Loucy (cell line): Measurements from ENCODE around the gene MYOM3.

Source experiments
- H2AFZ ChIP-seq: fragments of 200-600 bp; sonication (generic); 2 replicates; pipeline ENCODE4 v1.6.0; 2016; ENCODE audit warnings: antibody characterized with exemption, mild to moderate bottlenecking, low read length, moderate library complexity
- H3F3A ChIP-seq: fragments of 200-600 bp; 2 replicates; pipeline ENCODE4 v1.6.0; 2016; ENCODE audit warnings: antibody characterized with exemption, low read depth, mild to moderate bottlenecking
- H3K27me3 ChIP-seq: fragments of 200-600 bp; sonication (generic); 2 replicates; pipeline ENCODE4 v1.6.1; 2014; ENCODE audit warnings: low read length, mild to moderate bottlenecking; ENCODE audit not compliant: insufficient read depth, poor library complexity, severe bottlenecking
- H3K36me3 ChIP-seq: fragments of 200-600 bp; sonication (generic); 2 replicates; pipeline ENCODE4 v1.6.1; 2016; ENCODE audit warnings: low read length; ENCODE audit not compliant: insufficient read depth
- H3K4me1 ChIP-seq: fragments of 200-600 bp; sonication (generic); 2 replicates; pipeline ENCODE4 v1.5.1; 2014; ENCODE audit warnings: low read length, mild to moderate bottlenecking; ENCODE audit not compliant: insufficient read depth, poor library complexity, severe bottlenecking
- H3K4me2 ChIP-seq: fragments of 200-600 bp; sonication (generic); 2 replicates; pipeline ENCODE4 v1.6.0; 2014; ENCODE audit warnings: antibody characterized with exemption, low read length, low read depth, mild to moderate bottlenecking; ENCODE audit not compliant: poor library complexity, severe bottlenecking
- H3K4me3 ChIP-seq: fragments of 200-600 bp; sonication (generic); 2 replicates; pipeline ENCODE4 v1.5.1; 2014; ENCODE audit warnings: low read length, mild to moderate bottlenecking, mixed read lengths; ENCODE audit not compliant: poor library complexity, severe bottlenecking
- H3K79me2 ChIP-seq: fragments of 200-600 bp; sonication (generic); 2 replicates; pipeline ENCODE4 v1.6.1; 2014; ENCODE audit warnings: low read length; ENCODE audit not compliant: insufficient read depth
- H3K9ac ChIP-seq: fragments of 200-600 bp; sonication (generic); 2 replicates; pipeline ENCODE4 v1.6.0; 2014; ENCODE audit warnings: mild to moderate bottlenecking, low read depth, low read length, moderate library complexity; ENCODE audit not compliant: poor library complexity, severe bottlenecking
- H3K9me2 ChIP-seq: fragments of 200-600 bp; sonication (generic); replicated peaks from 2 replicates; pipeline ENCODE4 v1.6.1; 2016; ENCODE audit warnings: low read depth, low read length, mixed read lengths
- H3K9me3 ChIP-seq: fragments of 200-600 bp; sonication (generic); 2 replicates; pipeline ENCODE4 v1.6.1; 2014; ENCODE audit warnings: mild to moderate bottlenecking, antibody characterized with exemption, low read length, low read depth; ENCODE audit not compliant: insufficient read depth
- H4K20me1 ChIP-seq: fragments of 200-600 bp; sonication (generic); 2 replicates; pipeline ENCODE4 v1.6.0; 2014; ENCODE audit warnings: antibody characterized with exemption, low read length, mild to moderate bottlenecking; ENCODE audit not compliant: insufficient read depth, poor library complexity, severe bottlenecking
- CTCF ChIP-seq: fragments of 200-600 bp; sonication (generic); conservative IDR thresholded peaks from 2 replicates; pipeline ENCODE4 v1.5.1; 2014; ENCODE audit warnings: mild to moderate bottlenecking, antibody characterized with exemption, low read length
- EZH2phosphoT487 ChIP-seq: fragments of 200-600 bp; IDR thresholded peaks from 2 replicates; pipeline ENCODE4 v1.6.1; 2018; ENCODE audit warnings: antibody characterized with exemption, mild to moderate bottlenecking, moderate library complexity, borderline replicate concordance

The MYOM3 gene

GRCh38 chr1:24058671-24059455 is 53.1 kb downstream of the MYOM3 start:
- no peak for TF ChIP-seq CTCF
- no peak for TF ChIP-seq EZH2phosphoT487
- Histone ChIP-seq H3K9me3 (no peaks in the 10 kb centered on the region), H3K9me2 (no peaks in the 10 kb centered on the region), H3K4me3 (no peak overlapping the region), H4K20me1 (no peaks in the 10 kb centered on the region), H3K9ac (no peak overlapping the region), H3K36me3 (no peaks in the 10 kb centered on the region), H3F3A (no peaks in the 10 kb centered on the region), H3K79me2 (no peaks in the 10 kb centered on the region), H2AFZ (no peak overlapping the region), H3K4me1 (no peaks in the 10 kb centered on the region), H3K4me2 (no peak overlapping the region), H3K27me3 (no peaks in the 10 kb centered on the region)

GRCh38 chr1:24057171-24057570 is 54.8 kb downstream of the MYOM3 start:
- Histone ChIP-seq H3K9me2 (no peaks in the 10 kb centered on the region), H2AFZ (no peak overlapping the region)
- TF ChIP-seq EZH2phosphoT487 (no peak), CTCF (no peak)

GRCh38 chr1:24055681-24056080 is 56.3 kb downstream of the MYOM3 start:
- Histone ChIP-seq H3K4me1 (no peaks in the 10 kb centered on the region), H4K20me1 (no peaks in the 10 kb centered on the region), H3K9me3 (no peaks in the 10 kb centered on the region), H3K27me3 (no peaks in the 10 kb centered on the region), H3K79me2 (no peaks in the 10 kb centered on the region), H3K4me2 (no peak overlapping the region), H3K9me2 (no peaks in the 10 kb centered on the region), H2AFZ (no peak overlapping the region), H3K36me3 (no peaks in the 10 kb centered on the region), H3F3A (no peaks in the 10 kb centered on the region), H3K4me3 (no peak overlapping the region), H3K9ac (no peak overlapping the region)
- TF ChIP-seq CTCF: no peak
- no peak for TF ChIP-seq EZH2phosphoT487

More at GRCh38 chr1:24057171-24057570, 54.8 kb downstream of the MYOM3 start:
- no peak overlapping the region for H3K9ac ChIP-seq
- H3K79me2 ChIP-seq: no peaks in the 10 kb centered on the region
- no peaks in the 10 kb centered on the region for H4K20me1 ChIP-seq
- no peaks in the 10 kb centered on the region for H3F3A ChIP-seq
- H3K27me3 ChIP-seq: no peaks in the 10 kb centered on the region
- H3K36me3 ChIP-seq: no peaks in the 10 kb centered on the region
- no peak overlapping the region for H3K4me2 ChIP-seq
- H3K9me3 ChIP-seq: no peaks in the 10 kb centered on the region
- H3K4me3 ChIP-seq: no peak overlapping the region
- no peaks in the 10 kb centered on the region for H3K4me1 ChIP-seq
